H1 (cell line): ENCODE measurements around the gene GRIPAP1. TPM values are rescaled to one million over a fixed set of nuclear protein-coding genes. Genes with fewer than 3 reads are reported as not detected.

Experiments used
- CTCF ChIA-PET: fragments of 300-600 bp; sonication (Branson Sonifier 250); formaldehyde crosslinking; loops from one replicate; lab custom pipeline; 2021; ENCODE audit not compliant: partially characterized antibody; lab: Charles Lee
- POLR2A ChIA-PET: fragments of 300-600 bp; sonication (Branson Sonifier 250); formaldehyde crosslinking; loops from one replicate; lab custom pipeline; 2021; ENCODE audit warnings: inconsistent platforms; ENCODE audit not compliant: partially characterized antibody; lab: Charles Lee
- DNase-seq, 2 experiments: peaks; one replicate each; pipeline versions ENCODE4 v3.0.0 to v3.0.0-alpha.2; 2010 to 2022; ENCODE audit warnings: low spot score in 2 of 2, low read depth in 1 of 2, mixed read lengths in 1 of 2
- FAIRE-seq: peaks from 2 replicates; lab custom pipeline; 2011; peaks lifted over from hg19 to GRCh38; lab: Jason Lieb, UNC
- H2AFZ ChIP-seq: 2 replicates; pipeline ENCODE4 v1.8.1; 2012; ENCODE audit warnings: low read length, inconsistent platforms
- H2AK5ac ChIP-seq: 2 replicates; pipeline ENCODE4 v1.6.1; 2013; ENCODE audit warnings: low read depth, low read length
- H2BK120ac ChIP-seq: replicated peaks from 2 replicates; pipeline ENCODE3; 2013; ENCODE audit warnings: low read depth, low read length, inconsistent platforms
- H2BK12ac ChIP-seq: 2 replicates; pipeline ENCODE4 v1.6.1; 2013; ENCODE audit warnings: low read depth, low read length
- H2BK15ac ChIP-seq: 2 replicates; pipeline ENCODE4 v1.6.1; 2013; ENCODE audit warnings: low read length
- H2BK20ac ChIP-seq: 2 replicates; pipeline ENCODE4 v1.6.1; 2013; ENCODE audit warnings: low read length
- H2BK5ac ChIP-seq: 2 replicates; pipeline ENCODE4 v1.6.1; 2013; ENCODE audit warnings: low read depth, low read length
- H3K14ac ChIP-seq: 2 replicates; pipeline ENCODE4 v1.6.1; 2013; ENCODE audit warnings: inconsistent platforms; ENCODE audit not compliant: insufficient read length
- H3K18ac ChIP-seq: 2 replicates; pipeline ENCODE4 v1.6.1; 2013; ENCODE audit warnings: low read length; ENCODE audit errors: extremely low read depth
- H3K23ac ChIP-seq: 2 replicates; pipeline ENCODE4 v1.6.1; 2013; ENCODE audit warnings: inconsistent platforms; ENCODE audit not compliant: insufficient read length
- H3K23me2 ChIP-seq: 2 replicates; pipeline ENCODE4 v1.6.1; 2013; ENCODE audit warnings: low read depth, low read length
- H3K27ac ChIP-seq: 2 replicates; pipeline ENCODE4 v1.6.1; 2011; ENCODE audit warnings: low read depth, low read length, inconsistent platforms
- H3K27me3 ChIP-seq, 4 experiments: replicated peaks in 1 of 4; 1 replicate in 1 of 4; 2 replicates in 3 of 4; pipeline versions ENCODE4 v1.6.1 to v1.8.1; 2011 to 2013; ENCODE audit warnings: low read length in 3 of 4, mild to moderate bottlenecking in 3 of 4, inconsistent platforms in 2 of 4, mixed read lengths in 2 of 4, moderate library complexity in 1 of 4; ENCODE audit not compliant: control insufficient read depth in 3 of 4, insufficient read depth in 3 of 4; ENCODE audit errors: extremely low read depth in 1 of 4
- H3K36me3 ChIP-seq, 4 experiments: 2 replicates each; pipeline versions ENCODE4 v1.6.1 to v1.8.1; 2011 to 2013; ENCODE audit warnings: mild to moderate bottlenecking in 4 of 4, low read length in 3 of 4, moderate library complexity in 2 of 4, control low read depth in 1 of 4, inconsistent platforms in 1 of 4; ENCODE audit not compliant: insufficient read depth in 4 of 4, control insufficient read depth in 2 of 4
- H3K4ac ChIP-seq: replicated peaks from 2 replicates; pipeline ENCODE3; 2013; ENCODE audit warnings: low read length, low read depth, mixed read lengths, inconsistent platforms; ENCODE audit not compliant: insufficient read length
- H3K4me1 ChIP-seq, 4 experiments: replicated peaks in 1 of 4; 1 replicate in 1 of 4; 2 replicates in 3 of 4; pipeline versions ENCODE4 v1.6.1 to v1.8.1; 2011 to 2013; ENCODE audit warnings: low read length in 3 of 4, inconsistent platforms in 2 of 4, mixed read lengths in 1 of 4; ENCODE audit not compliant: insufficient read depth in 4 of 4, control insufficient read depth in 3 of 4
- H3K4me2 ChIP-seq, 2 experiments: 2 replicates each; pipeline versions ENCODE4 v1.6.1 to v1.8.1; 2011 to 2013; ENCODE audit warnings: low read depth in 2 of 2, low read length in 2 of 2, control low read depth in 1 of 2, inconsistent platforms in 1 of 2, mild to moderate bottlenecking in 1 of 2; ENCODE audit not compliant: insufficient read depth in 1 of 2
- H3K4me3 ChIP-seq, 4 experiments: fragments of 200-600, 300-600 bp in 1 of 4; sonication (generic), shearing (Covaris generic), sonication (Bioruptor Twin) in 1 of 4; 2 replicates each; pipeline versions ENCODE4 v1.5.1 to v1.8.1; 2011 to 2016; ENCODE audit warnings: low read length in 4 of 4, low read depth in 3 of 4, control low read depth in 2 of 4, inconsistent platforms in 2 of 4, mild to moderate bottlenecking in 2 of 4, mixed read lengths in 1 of 4, moderate library complexity in 1 of 4; ENCODE audit not compliant: insufficient read depth in 2 of 4; ENCODE audit errors: extremely low read depth in 1 of 4
- H3K56ac ChIP-seq: replicated peaks from 2 replicates; pipeline ENCODE3; 2013; ENCODE audit warnings: low read depth, mild to moderate bottlenecking, mixed read lengths, low read length, inconsistent platforms; ENCODE audit not compliant: insufficient read length
- H3K79me1 ChIP-seq: 2 replicates; pipeline ENCODE4 v1.6.1; 2013; ENCODE audit warnings: low read depth, low read length, control low read depth
- H3K79me2 ChIP-seq, 2 experiments: 2 replicates each; pipeline versions ENCODE4 v1.6.1 to v1.8.1; 2012 to 2013; ENCODE audit warnings: low read length in 2 of 2, mild to moderate bottlenecking in 2 of 2, inconsistent platforms in 1 of 2; ENCODE audit not compliant: insufficient read depth in 2 of 2, control insufficient read depth in 1 of 2
- H3K9ac ChIP-seq, 4 experiments: replicated peaks in 1 of 4; 1 replicate in 1 of 4; 2 replicates in 3 of 4; pipeline versions ENCODE4 v1.6.1 to v1.8.1; 2011 to 2013; ENCODE audit warnings: low read depth in 3 of 4, low read length in 3 of 4, control low read depth in 2 of 4, mild to moderate bottlenecking in 2 of 4, moderate library complexity in 2 of 4, inconsistent platforms in 1 of 4; ENCODE audit errors: extremely low read depth in 1 of 4
- H3K9me3 ChIP-seq, 2 experiments: 2 replicates each; pipeline versions ENCODE4 v1.6.1 to v1.8.1; 2012 to 2013; ENCODE audit warnings: mild to moderate bottlenecking in 2 of 2, moderate library complexity in 2 of 2, control low read depth in 1 of 2, inconsistent platforms in 1 of 2, low read depth in 1 of 2, low read length in 1 of 2, mixed read lengths in 1 of 2; ENCODE audit not compliant: insufficient read depth in 2 of 2
- H4K20me1 ChIP-seq, 2 experiments: replicated peaks in 1 of 2; 2 replicates each; pipeline versions ENCODE3 to v1.8.1; 2011 to 2013; ENCODE audit warnings: inconsistent platforms in 2 of 2, low read length in 2 of 2, mild to moderate bottlenecking in 1 of 2; ENCODE audit not compliant: insufficient read depth in 2 of 2, control insufficient read depth in 1 of 2
- H4K5ac ChIP-seq: 2 replicates; pipeline ENCODE4 v1.6.1; 2013; ENCODE audit warnings: low read length, low read depth, mixed read lengths, inconsistent platforms; ENCODE audit not compliant: insufficient read length
- H4K8ac ChIP-seq: 2 replicates; pipeline ENCODE4 v1.8.0; 2013; ENCODE audit warnings: mild to moderate bottlenecking, moderate library complexity, low read length, inconsistent platforms; ENCODE audit not compliant: insufficient read depth; ENCODE audit errors: extremely low read depth
- H4K91ac ChIP-seq: replicated peaks from 2 replicates; pipeline ENCODE3; 2013; ENCODE audit warnings: low read length, mixed read lengths, inconsistent platforms; ENCODE audit not compliant: insufficient read length
- BRCA1 ChIP-seq: IDR thresholded peaks from 2 replicates; pipeline ENCODE4 v1.6.1; 2012; ENCODE audit warnings: low read depth, low read length, improper control_type of control experiment
- CEBPB ChIP-seq: IDR thresholded peaks from 2 replicates; pipeline ENCODE4 v1.6.1; 2012; ENCODE audit warnings: low read depth, low read length
- CHD1 ChIP-seq: IDR thresholded peaks from 2 replicates; pipeline ENCODE4 v1.6.1; 2012; ENCODE audit warnings: low read depth, low read length, improper control_type of control experiment
- CTCF ChIP-seq, 3 experiments: IDR thresholded peaks; 1 replicate in 2 of 3; 2 replicates in 1 of 3; pipeline versions ENCODE4 v1.5.1 to v1.6.1; 2011; ENCODE audit warnings: low read length in 3 of 3, mild to moderate bottlenecking in 3 of 3, inconsistent platforms in 2 of 3, low read depth in 1 of 3, moderate library complexity in 1 of 3; ENCODE audit not compliant: insufficient read depth in 1 of 3; ENCODE audit errors: control extremely low read depth in 1 of 3
- EGR1 ChIP-seq: IDR thresholded peaks from 2 replicates; pipeline ENCODE4 v1.6.1; 2011; ENCODE audit warnings: low read depth, low read length, borderline replicate concordance
- EP300 ChIP-seq, 2 experiments: IDR thresholded peaks; 1 replicate in 1 of 2; 2 replicates in 1 of 2; pipeline ENCODE4 v1.6.1; 2011 to 2012; ENCODE audit warnings: low read depth in 2 of 2, low read length in 2 of 2, mild to moderate bottlenecking in 2 of 2, borderline replicate concordance in 1 of 2, inconsistent platforms in 1 of 2, moderate library complexity in 1 of 2
- NRF1 ChIP-seq: IDR thresholded peaks from 2 replicates; pipeline ENCODE4 v1.6.1; 2011; ENCODE audit warnings: mild to moderate bottlenecking, low read depth, low read length, improper control_type of control experiment
- SUZ12 ChIP-seq: fragments of 200-600 bp; sonication (generic); IDR thresholded peaks from 2 replicates; pipeline ENCODE4 v1.6.1; 2012; ENCODE audit warnings: mild to moderate bottlenecking, inconsistent platforms, low read length, moderate library complexity, mixed read lengths
- TAF7 ChIP-seq: optimal IDR thresholded peaks from 2 replicates; pipeline ENCODE3; 2011; ENCODE audit warnings: low read depth, mild to moderate bottlenecking, inconsistent platforms, low read length, moderate library complexity, borderline replicate concordance
- YY1 ChIP-seq: IDR thresholded peaks from 2 replicates; pipeline ENCODE4 v1.6.1; 2011; ENCODE audit warnings: low read depth, mild to moderate bottlenecking, low read length
- ZNF274 ChIP-seq: IDR thresholded peaks from 2 replicates; pipeline ENCODE4 v1.7.0; 2012; ENCODE audit warnings: low read length, borderline replicate concordance; ENCODE audit errors: extremely low read depth
- WGBS, 2 experiments: shearing (Covaris generic) in 1 of 2; methylation state at CpG; one replicate each; pipeline versions ENCODE4 v1.1.6 to v1.1.7; 2013 to 2015; ENCODE audit warnings: low lambda C conversion rate in 2 of 2, mixed read lengths in 2 of 2, inconsistent platforms in 1 of 2, low coverage in 1 of 2, missing lambda C conversion rate in 1 of 2; ENCODE audit not compliant: insufficient replicate concordance in 2 of 2, insufficient coverage in 1 of 2, insufficient read length in 1 of 2; ENCODE audit errors: extremely low coverage in 1 of 2, missing lambda C conversion rate in 1 of 2; 5-methylcytosine and 5-hydroxymethylcytosine counted together
- polyA plus RNA-seq, 7 experiments: library from polyadenylated mRNA; depleted of rRNA in 3 of 7; stranded (reverse) in 5 of 7; unstranded in 2 of 7; fragments of >200 nt in 5 of 7; fragments of 200-250 nt in 2 of 7; gene quantifications; 1 replicate in 5 of 7; 2 replicates in 1 of 7; 4 replicates in 1 of 7; pipeline versions ENCODE4 v1.2.1 to v1.2.3, GENCODE V29; 2011 to 2013; ENCODE audit warnings: missing spikeins in 2 of 7, mixed read lengths in 2 of 7
- total RNA-seq: library from RNA; stranded (reverse); fragmentation: NEBNext Ultra II Directional; extraction: Animal tissue kit (Norgen Biotek cat#: 25700); gene quantifications from 2 replicates; pipeline ENCODE4 v1.2.1, GENCODE V29; 2021

The GRIPAP1 gene
- total and polyA plus RNA-seq, 2 of the 8 experiments (the other 6 are each of a cell fraction or from before 2014, with no cell fraction given), result 21.6 to 55.9 TPM

- no peak overlapping the region for H2BK15ac ChIP-seq
- DNase-seq (no peak), FAIRE-seq (no peak)
- no peak overlapping the region for H4K8ac ChIP-seq
- H3K36me3 ChIP-seq, result peaks cover 2 to 34% (median 16%) of the 10 kb centered on the region in 4 experiments; a peak in 7 of 8 replicates
- H3K4me2 ChIP-seq, result no peak overlapping the region
- no peak overlapping the region for H2BK20ac ChIP-seq
- H2AFZ ChIP-seq, result no peak overlapping the region
- no peak overlapping the region for H2AK5ac ChIP-seq
- peaks cover 0 to 5% of the 10 kb centered on the region in 2 experiments for H4K20me1 ChIP-seq
- no peak overlapping the region for H3K9ac ChIP-seq
- ChIA-PET POLR2A (interaction anchor here (0.9 to 1.2 kb wide), 3 partner anchors 11 to 21 kb away, joined by 3 to 4 read pairs (median 3); no protein-coding TSS in a partner anchor), CTCF (interaction anchor here (1.1 to 1.2 kb wide), 2 partner anchors 23 to 25 kb away, joined by 3 to 4 read pairs; no protein-coding TSS in a partner anchor)
- no peak overlapping the region for H3K18ac ChIP-seq
- no peak overlapping the region for H3K27ac ChIP-seq
- H3K4me3 ChIP-seq, result no peak overlapping the region
- no peaks in the 10 kb centered on the region for H3K9me3 ChIP-seq
- no peak overlapping the region for H3K14ac ChIP-seq
- peaks cover 0 to 3% (median 0%) of the 10 kb centered on the region in 4 experiments; a peak in 1 of 7 replicates for H3K4me1 ChIP-seq
- no peaks in the 10 kb centered on the region for H3K27me3 ChIP-seq
- no peak overlapping the region for H2BK120ac ChIP-seq
- H3K4ac ChIP-seq, result no peak overlapping the region
- peaks cover 3 to 15% of the 10 kb centered on the region in 2 experiments; a peak in 3 of 4 replicates for H3K79me2 ChIP-seq
- H2BK12ac ChIP-seq, result no peak overlapping the region
- H3K23me2 ChIP-seq, result no peaks in the 10 kb centered on the region
- H3K23ac ChIP-seq, result no peak overlapping the region
- H4K91ac ChIP-seq, result no peak overlapping the region
- no peak overlapping the region for H2BK5ac ChIP-seq
- H3K79me1 ChIP-seq, result no peaks in the 10 kb centered on the region
- WGBS, 2 experiments, result 96% methylated on average over 4 of the region's 5 CpGs; no CpG with 5 or more reads in 1 of the 2 experiments
- no peak overlapping the region for H4K5ac ChIP-seq
- H3K56ac ChIP-seq, result no peak overlapping the region
- TF ChIP-seq NRF1, result no peak
- no peak for TF ChIP-seq SUZ12
- no peak for TF ChIP-seq YY1
- TF ChIP-seq CEBPB, result no peak
- TF ChIP-seq ZNF274, result no peak
- TF ChIP-seq EGR1, result no peak
- no peak for TF ChIP-seq BRCA1
- no peak for TF ChIP-seq CTCF (IDR thresholded peaks at IDR 0.05; ENCODE audit: control extremely low read depth in 1 of 3, insufficient read depth in 1 of 3, low read depth in 1 of 3, low read length in 3 of 3)
- TF ChIP-seq EP300 (IDR thresholded peaks at IDR 0.05; ENCODE audit: borderline replicate concordance in 1 of 2, low read depth in 2 of 2, low read length in 2 of 2), result no peak
- TF ChIP-seq TAF7, result no peak
- no peak for TF ChIP-seq CHD1
Measured at GRCh38 chrX:48999030-48999429, 3.0 kb downstream of the GRIPAP1 start.
